ENCODE data around the gene TPSB2. TPM values are rescaled to one million over a fixed set of nuclear protein-coding genes. Genes with fewer than 3 reads are reported as not detected.

TPSB2 gene
- total and polyA plus RNA-seq, 10 donors = 0.29 to 8.2 (median 1.1) TPM; not detected in 4

- DNase-seq = no peak
- peaks cover 0 to 20% (median 9%) of the 10 kb centered on the region in 6 donors for H3K4me1 ChIP-seq
- no peaks in the 10 kb centered on the region for H3K9me3 ChIP-seq
- H3K36me3 ChIP-seq = no peaks in the 10 kb centered on the region
- H3K27me3 ChIP-seq (replicated peaks in 1 of 7) = peaks cover 0 to 87% (median 55%) of the 10 kb centered on the region in 7 donors
- TF ChIP-seq POLR2A (IDR thresholded peaks at IDR 0.05) = no peak
- no peak for TF ChIP-seq POLR2AphosphoS5 (IDR thresholded peaks at IDR 0.05)
- no peak for TF ChIP-seq CTCF (IDR thresholded peaks at IDR 0.05 in 8 of 11, conservative IDR thresholded peaks at IDR 0.05 in 3 of 11)
- H3K4me3 ChIP-seq = no peak overlapping the region
- H3K27ac ChIP-seq = no peak overlapping the region
- intact Hi-C loops (cut with DNase I; ENCODE audit: low total_unique reads) = no loop called here
- 8 to 47% (median 30%) methylated on average over 2 to 11 of the region's 11 CpGs for WGBS, 5 donors
These were observed 29.7 kb upstream of the TPSB2 start for GRCh38 chr16:1259760-1260068.

GRCh38 chr16:1258906-1259759 is 29.1 kb upstream of the TPSB2 start:
- 10 to 23% (median 20%) methylated on average over 2 to 42 of the region's 42 CpGs for WGBS, 5 donors
- H3K27me3 ChIP-seq (replicated peaks in 1 of 7) = peaks cover 0 to 87% (median 55%) of the 10 kb centered on the region in 7 donors
- intact Hi-C loops (cut with DNase I; ENCODE audit: low total_unique reads) = no loop called here
- no peak for DNase-seq
- no peak overlapping the region for H3K27ac ChIP-seq
- TF ChIP-seq CTCF (IDR thresholded peaks at IDR 0.05 in 8 of 11, conservative IDR thresholded peaks at IDR 0.05 in 3 of 11) (no peak), POLR2AphosphoS5 (IDR thresholded peaks at IDR 0.05) (no peak), POLR2A (IDR thresholded peaks at IDR 0.05) (no peak)
- H3K4me1 ChIP-seq = peaks cover 0 to 20% (median 9%) of the 10 kb centered on the region in 6 donors
- H3K9me3 ChIP-seq = no peaks in the 10 kb centered on the region
- no peaks in the 10 kb centered on the region for H3K36me3 ChIP-seq
- peak overlapping the region in 1 of 8 donors; percentile 6 for H3K4me3 ChIP-seq

GRCh38 chr16:1258225-1258600 is 28.2 kb upstream of the TPSB2 start:
- no peak overlapping the region for H3K27ac ChIP-seq
- no peaks in the 10 kb centered on the region for H3K9me3 ChIP-seq
- H3K27me3 ChIP-seq (replicated peaks in 1 of 7) = peaks cover 0 to 80% (median 54%) of the 10 kb centered on the region in 7 donors
- intact Hi-C loops (cut with DNase I; ENCODE audit: low total_unique reads) = no loop called here
- H3K36me3 ChIP-seq = no peaks in the 10 kb centered on the region
- no peak for DNase-seq
- peaks cover 0 to 20% (median 9%) of the 10 kb centered on the region in 6 donors for H3K4me1 ChIP-seq
- TF ChIP-seq POLR2A (IDR thresholded peaks at IDR 0.05) (no peak), CTCF (IDR thresholded peaks at IDR 0.05 in 8 of 11, conservative IDR thresholded peaks at IDR 0.05 in 3 of 11) (no peak), POLR2AphosphoS5 (IDR thresholded peaks at IDR 0.05) (no peak)
- 66 to 83% (median 74%) methylated on average over 7 to 12 of the region's 12 CpGs for WGBS, 5 donors
- no peak overlapping the region for H3K4me3 ChIP-seq

GRCh38 chr16:1257561-1258224 is 27.7 kb upstream of the TPSB2 start:
- Histone ChIP-seq H3K9me3 (no peaks in the 10 kb centered on the region), H3K36me3 (no peaks in the 10 kb centered on the region), H3K27me3 (replicated peaks in 1 of 7) (peaks cover 0 to 75% (median 48%) of the 10 kb centered on the region in 7 donors), H3K4me3 (no peak overlapping the region), H3K4me1 (peaks cover 0 to 20% (median 9%) of the 10 kb centered on the region in 6 donors), H3K27ac (no peak overlapping the region)
- WGBS, 5 donors = 77 to 83% (median 81%) methylated on average over 23 to 34 of the region's 34 CpGs
- intact Hi-C loops (cut with DNase I; ENCODE audit: low total_unique reads) = no loop called here
- peak; percentile 71 for DNase-seq
- TF ChIP-seq POLR2A (IDR thresholded peaks at IDR 0.05) (no peak), CTCF (IDR thresholded peaks at IDR 0.05 in 8 of 11, conservative IDR thresholded peaks at IDR 0.05 in 3 of 11) (no peak), POLR2AphosphoS5 (IDR thresholded peaks at IDR 0.05) (no peak)
